Islet of Langerhans (tissue), 1 donor: ENCODE measurements around the gene LY9.

Experiments
- FAIRE-seq: peaks from one replicate; lab custom pipeline; 2011; peaks lifted over from hg19 to GRCh38; lab: Jason Lieb, UNC

Gene LY9

GRCh38 chr1:160801836-160802580 lies 6.0 kb downstream of the LY9 start:
- no peak for FAIRE-seq

- FAIRE-seq: no peak
These were observed 10.2 kb downstream of the LY9 start for GRCh38 chr1:160806109-160806665.

GRCh38 chr1:160806784-160807183 lies 10.8 kb downstream of the LY9 start:
- FAIRE-seq: no peak

GRCh38 chr1:160807247-160807646 lies 11.3 kb downstream of the LY9 start:
- no peak for FAIRE-seq

- FAIRE-seq: no peak
These were observed 11.8 kb downstream of the LY9 start for GRCh38 chr1:160807738-160808137.

GRCh38 chr1:160808289-160808688 lies 12.3 kb downstream of the LY9 start:
- no peak for FAIRE-seq

- FAIRE-seq: no peak
These were observed 14.5 kb downstream of the LY9 start for GRCh38 chr1:160810486-160810885.

GRCh38 chr1:160811147-160811546 lies 15.2 kb downstream of the LY9 start:
- FAIRE-seq: no peak

GRCh38 chr1:160813215-160813614 lies 17.2 kb downstream of the LY9 start:
- FAIRE-seq: no peak

- FAIRE-seq: no peak
These were observed 18.3 kb downstream of the LY9 start for GRCh38 chr1:160814316-160814715.

- no peak for FAIRE-seq
These were observed 18.9 kb downstream of the LY9 start for GRCh38 chr1:160814856-160815255.

- no peak for FAIRE-seq
These were observed 22.4 kb downstream of the LY9 start for GRCh38 chr1:160818207-160818937.

GRCh38 chr1:160819186-160819585 lies 23.2 kb downstream of the LY9 start:
- FAIRE-seq: no peak

- FAIRE-seq: no peak
These were observed 25.7 kb downstream of the LY9 start for GRCh38 chr1:160821627-160822026.

GRCh38 chr1:160823296-160823695 lies 27.3 kb downstream of the LY9 start:
- FAIRE-seq: no peak

GRCh38 chr1:160826546-160826945 lies 30.6 kb downstream of the LY9 start:
- no peak for FAIRE-seq

- FAIRE-seq: no peak
These were observed 31.4 kb downstream of the LY9 start for GRCh38 chr1:160827418-160827817.

GRCh38 chr1:160829766-160830165 lies 33.8 kb downstream of the LY9 start:
- no peak for FAIRE-seq

GRCh38 chr1:160830321-160831153 lies 34.6 kb downstream of the LY9 start:
- no peak for FAIRE-seq

- no peak for FAIRE-seq
These were observed 39.1 kb downstream of the LY9 start for GRCh38 chr1:160834945-160835565.

GRCh38 chr1:160835751-160836150 lies 39.8 kb downstream of the LY9 start:
- FAIRE-seq: no peak

- FAIRE-seq: no peak
These were observed 40.6 kb downstream of the LY9 start for GRCh38 chr1:160836561-160836960.
